Loucy (cell line): Measurements from ENCODE around the gene TRERF1.

Experiments
- EZH2phosphoT487 ChIP-seq: fragments of 200-600 bp; IDR thresholded peaks from 2 replicates; pipeline ENCODE4 v1.6.1; 2018; ENCODE audit warnings: antibody characterized with exemption, mild to moderate bottlenecking, moderate library complexity, borderline replicate concordance
- TF ChIP-seq, protein P1 (sequence below): fragments of 200-600 bp; sonication (generic); conservative IDR thresholded peaks from 2 replicates; pipeline ENCODE4 v1.5.1; 2014; ENCODE audit warnings: mild to moderate bottlenecking, antibody characterized with exemption, low read length

DNA sequence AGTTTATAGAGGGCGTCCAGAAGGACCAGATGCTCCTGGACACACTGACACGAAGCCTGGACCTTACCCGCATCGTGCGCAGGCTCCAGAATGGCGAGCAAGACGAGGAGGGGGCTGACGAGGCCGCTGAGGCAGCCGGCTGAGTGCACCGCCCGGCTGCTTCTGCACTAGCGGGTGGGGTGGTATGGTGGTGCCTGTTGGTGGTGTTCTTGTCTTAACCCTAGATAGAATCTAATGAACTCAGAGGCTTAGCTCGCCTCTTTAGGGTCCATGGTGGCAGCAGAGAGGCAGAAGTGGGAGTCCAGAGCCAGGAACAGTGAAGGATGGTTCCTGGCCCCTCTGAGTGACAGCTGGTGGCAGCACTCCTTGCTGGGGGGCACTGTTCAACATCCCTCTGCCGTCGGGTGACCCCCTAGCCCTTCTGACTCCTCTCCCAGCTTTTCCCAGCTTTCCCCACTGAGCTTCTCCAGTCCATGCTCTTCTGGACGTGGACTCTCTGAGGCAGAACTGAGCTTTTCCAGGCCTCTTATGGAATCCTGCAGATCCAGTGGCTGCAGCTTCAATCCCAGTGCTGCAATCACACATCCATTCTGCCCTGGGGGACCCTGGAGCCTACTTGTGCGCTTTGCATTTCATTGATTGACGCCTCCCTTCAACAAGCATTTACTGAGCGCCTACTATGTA, 272.3 kb downstream of the TRERF1 start:
- TF ChIP-seq, protein P1, sequence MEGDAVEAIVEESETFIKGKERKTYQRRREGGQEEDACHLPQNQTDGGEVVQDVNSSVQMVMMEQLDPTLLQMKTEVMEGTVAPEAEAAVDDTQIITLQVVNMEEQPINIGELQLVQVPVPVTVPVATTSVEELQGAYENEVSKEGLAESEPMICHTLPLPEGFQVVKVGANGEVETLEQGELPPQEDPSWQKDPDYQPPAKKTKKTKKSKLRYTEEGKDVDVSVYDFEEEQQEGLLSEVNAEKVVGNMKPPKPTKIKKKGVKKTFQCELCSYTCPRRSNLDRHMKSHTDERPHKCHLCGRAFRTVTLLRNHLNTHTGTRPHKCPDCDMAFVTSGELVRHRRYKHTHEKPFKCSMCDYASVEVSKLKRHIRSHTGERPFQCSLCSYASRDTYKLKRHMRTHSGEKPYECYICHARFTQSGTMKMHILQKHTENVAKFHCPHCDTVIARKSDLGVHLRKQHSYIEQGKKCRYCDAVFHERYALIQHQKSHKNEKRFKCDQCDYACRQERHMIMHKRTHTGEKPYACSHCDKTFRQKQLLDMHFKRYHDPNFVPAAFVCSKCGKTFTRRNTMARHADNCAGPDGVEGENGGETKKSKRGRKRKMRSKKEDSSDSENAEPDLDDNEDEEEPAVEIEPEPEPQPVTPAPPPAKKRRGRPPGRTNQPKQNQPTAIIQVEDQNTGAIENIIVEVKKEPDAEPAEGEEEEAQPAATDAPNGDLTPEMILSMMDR, result no peak
- TF ChIP-seq EZH2phosphoT487, result no peak
